ENCODE results near the gene TSPOAP1. TPM values are rescaled to one million over a fixed set of nuclear protein-coding genes. Genes with fewer than 3 reads are reported as not detected.
A peak's percentile ranks its signal among the peaks of the same experiment; 100 is the strongest.

TSPOAP1 gene
- total and polyA plus RNA-seq, 10 of the 15 experiments (the other 5 are each of a cell fraction or from before 2014, with no cell fraction given), result 0.58 to 16.4 (median 4.2) TPM; not detected in 1

DNA sequence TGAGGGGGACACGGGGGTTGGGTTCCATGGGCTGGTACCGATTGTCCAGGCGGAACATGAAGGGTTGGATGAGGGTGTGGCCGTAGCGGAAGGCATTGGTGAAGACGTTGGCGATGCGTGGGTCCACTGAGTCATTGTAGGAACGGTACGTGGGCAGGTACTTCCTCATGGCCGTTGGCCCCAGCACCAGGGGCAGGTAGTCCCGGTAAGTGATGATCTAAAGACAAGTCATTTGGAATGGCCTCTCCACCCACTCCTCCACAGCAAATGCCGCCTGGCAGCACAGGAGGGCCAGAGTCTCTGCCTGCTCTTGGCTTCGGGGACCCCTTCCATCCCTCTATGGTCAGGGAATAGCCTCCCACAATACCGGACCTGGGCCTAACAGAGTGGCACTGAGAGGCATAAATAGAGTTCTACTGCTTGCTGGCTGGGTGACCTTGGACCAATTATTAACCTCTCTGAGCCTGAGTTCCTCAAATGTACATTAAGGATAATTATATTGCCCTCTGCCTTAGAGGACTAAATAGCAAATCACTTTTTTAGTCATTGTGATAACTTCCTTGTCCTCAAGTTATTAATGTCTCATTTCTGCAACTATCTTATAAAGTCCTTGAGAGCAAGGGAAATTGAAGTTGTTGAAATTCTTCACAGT lies 55.0 kb downstream of the TSPOAP1 start (continued):
- TF ChIP-seq, protein P1, sequence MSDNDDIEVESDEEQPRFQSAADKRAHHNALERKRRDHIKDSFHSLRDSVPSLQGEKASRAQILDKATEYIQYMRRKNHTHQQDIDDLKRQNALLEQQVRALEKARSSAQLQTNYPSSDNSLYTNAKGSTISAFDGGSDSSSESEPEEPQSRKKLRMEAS (IDR thresholded peaks at IDR 0.05; ENCODE audit: low read depth, low read length), result no peak
- TF ChIP-seq IKZF1 (conservative IDR thresholded peaks at IDR 0.05) (peak; percentile 51; the same call in 1 of the 2 replicates), CREM (IDR thresholded peaks at IDR 0.05; ENCODE audit: low read depth) (peak; percentile 24; the same call in 1 of the 2 replicates), RUNX3 (IDR thresholded peaks at IDR 0.05; ENCODE audit: low read length) (peak; percentile 27; the same call in 1 of the 2 replicates), DPF2 (IDR thresholded peaks at IDR 0.05) (peak; percentile 63; the same call in 1 of the 2 replicates), NRF1 (conservative IDR thresholded peaks at IDR 0.05; ENCODE audit: low read depth, low read length) (no peak), PBX3 (IDR thresholded peaks at IDR 0.05; ENCODE audit: insufficient replicate concordance, low read depth, low read length) (no peak), SMARCA5 (IDR thresholded peaks at IDR 0.05) (0 out of 2 replicates have a peak, but pooled peaks have one; percentile 35), ZNF622 (IDR thresholded peaks at IDR 0.05) (no peak), KDM1A (IDR thresholded peaks at IDR 0.05; ENCODE audit: borderline replicate concordance) (no peak), IRF4 (IDR thresholded peaks at IDR 0.05; ENCODE audit: low read depth, low read length) (peak; percentile 53; the same call in 1 of the 2 replicates)

Measured in GM12878 (cell line).